VCaP (cell line): ENCODE results near the gene DNMT3B.

Experiments
- H3K27ac ChIP-seq: fragments of 450-650 bp; 2 replicates; pipeline ENCODE4 v1.5.1; 2017
- CTCF ChIP-seq: fragments of 450-650 bp; conservative IDR thresholded peaks from 2 replicates; pipeline ENCODE4 v1.5.1; 2017; ENCODE audit warnings: mild to moderate bottlenecking, moderate library complexity

Gene DNMT3B

GRCh38 chr20:32845786-32846185 is 83.6 kb downstream of the DNMT3B start:
- H3K27ac ChIP-seq = no peak overlapping the region
- TF ChIP-seq CTCF = no peak

- H3K27ac ChIP-seq = no peak overlapping the region
- TF ChIP-seq CTCF = no peak
Observed at GRCh38 chr20:32846852-32847251, 84.7 kb downstream of the DNMT3B start.

GRCh38 chr20:32847964-32848363 is 85.8 kb downstream of the DNMT3B start:
- no peak for TF ChIP-seq CTCF
- H3K27ac ChIP-seq = no peak overlapping the region

GRCh38 chr20:32848846-32849245 is 86.7 kb downstream of the DNMT3B start:
- H3K27ac ChIP-seq = no peak overlapping the region
- TF ChIP-seq CTCF = no peak

GRCh38 chr20:32849577-32849976 is 87.4 kb downstream of the DNMT3B start:
- no peak for TF ChIP-seq CTCF
- no peak overlapping the region for H3K27ac ChIP-seq

- H3K27ac ChIP-seq = no peak overlapping the region
Observed at GRCh38 chr20:32855387-32855786, 93.2 kb downstream of the DNMT3B start.

GRCh38 chr20:32858189-32858588 is 96.0 kb downstream of the DNMT3B start:
- no peak for TF ChIP-seq CTCF
- H3K27ac ChIP-seq = no peak overlapping the region

More at GRCh38 chr20:32855387-32855786, 93.2 kb downstream of the DNMT3B start:
- no peak for TF ChIP-seq CTCF
